Cardiac septum (tissue), 1 donor: ENCODE results near the gene CYP27C1. TPM values are rescaled to one million over a fixed set of nuclear protein-coding genes. Genes with fewer than 3 reads are reported as not detected.
"Not testable (repeated sequence)": the region's sequence is repeated elsewhere in the genome, so short reads cannot be mapped to it uniquely, and the experiment has no call there.

Source experiments
- DNase-seq: peaks from one replicate; pipeline ENCODE4 v3.0.0-alpha.2; 2020; ENCODE audit warnings: low spot score
- intact Hi-C: fragments of 100-400 bp; cut with DNase I; formaldehyde crosslinking; loops from one replicate; pipeline ENCODE4 v1.14.0; 2022
- total RNA-seq: library from RNA; stranded (reverse); fragmentation: NEBNext Ultra II Directional; extraction: Animal tissue kit (Norgen Biotek cat#: 25700); gene quantifications from one replicate; pipeline ENCODE4 v1.2.1, GENCODE V29; 2021
- donor health status: DM: no; HTN: no; CAD: no.

The CYP27C1 gene
- total RNA-seq, 1 donor from 2014 or later: not detected

DNA sequence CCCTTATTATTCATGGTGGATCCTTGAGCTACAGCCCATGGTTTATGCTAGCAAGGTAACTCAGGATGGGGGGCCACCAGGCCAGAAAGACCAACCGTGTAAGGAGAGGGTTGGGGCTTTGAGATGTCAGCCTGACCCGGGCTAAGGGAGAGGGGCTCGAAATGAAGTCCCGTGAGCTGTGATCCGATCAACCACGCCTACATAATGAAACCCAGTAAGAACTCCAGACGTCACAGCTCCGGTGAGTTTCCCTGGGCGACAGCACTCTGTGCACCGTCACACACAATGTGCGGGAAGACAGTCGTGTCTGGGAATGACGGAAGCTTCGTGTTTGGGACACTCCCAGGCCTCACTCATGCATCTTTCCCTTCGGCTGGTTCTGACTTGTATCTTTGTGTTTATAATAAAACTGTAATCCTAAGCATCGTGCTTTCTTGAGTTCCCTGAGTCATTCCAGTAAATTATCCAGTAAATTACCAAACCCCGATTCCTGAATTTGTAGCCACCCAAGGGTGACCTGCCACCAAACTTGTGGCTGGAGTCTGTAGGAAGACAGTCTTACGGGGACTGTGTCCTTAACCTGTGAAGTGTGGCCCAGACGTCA is 44.2 kb downstream of the CYP27C1 start:
- intact Hi-C loops: no loop called here
- DNase-seq: peak; percentile 56

DNA sequence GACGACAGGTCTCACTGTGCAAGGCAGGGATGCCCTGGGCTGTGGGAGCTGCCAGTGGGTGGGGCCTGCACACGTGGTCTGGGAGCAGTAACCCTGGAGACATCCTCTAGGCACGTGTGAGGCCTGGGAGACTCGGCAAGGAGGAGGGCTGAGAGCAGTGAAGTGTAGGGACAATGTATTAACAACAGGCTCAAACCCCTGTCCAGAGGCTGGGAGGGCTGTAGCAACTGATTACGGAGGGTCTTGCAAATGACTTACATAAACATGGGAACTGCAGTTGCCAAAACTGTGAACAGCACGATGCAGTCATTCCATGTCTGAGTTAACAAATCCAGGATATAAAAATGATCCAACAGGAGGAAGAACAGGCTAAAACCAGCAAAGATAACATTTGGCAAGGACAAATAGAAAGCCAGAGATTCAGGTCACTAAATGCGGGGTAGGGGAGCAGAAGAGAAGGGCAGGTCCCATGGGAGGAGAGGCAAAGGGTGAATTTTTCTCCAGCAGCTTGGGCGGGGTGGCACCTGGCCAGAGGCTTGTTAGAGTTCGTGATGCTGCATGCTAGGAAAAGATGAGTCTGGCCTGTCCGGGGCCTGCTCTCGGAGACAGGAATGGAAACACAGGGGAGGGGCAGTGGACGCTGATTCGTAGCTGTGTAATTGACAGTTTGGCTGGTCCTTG is 44.9 kb downstream of the CYP27C1 start:
- DNase-seq: peak; percentile 73
- intact Hi-C loops: no loop called here

DNA sequence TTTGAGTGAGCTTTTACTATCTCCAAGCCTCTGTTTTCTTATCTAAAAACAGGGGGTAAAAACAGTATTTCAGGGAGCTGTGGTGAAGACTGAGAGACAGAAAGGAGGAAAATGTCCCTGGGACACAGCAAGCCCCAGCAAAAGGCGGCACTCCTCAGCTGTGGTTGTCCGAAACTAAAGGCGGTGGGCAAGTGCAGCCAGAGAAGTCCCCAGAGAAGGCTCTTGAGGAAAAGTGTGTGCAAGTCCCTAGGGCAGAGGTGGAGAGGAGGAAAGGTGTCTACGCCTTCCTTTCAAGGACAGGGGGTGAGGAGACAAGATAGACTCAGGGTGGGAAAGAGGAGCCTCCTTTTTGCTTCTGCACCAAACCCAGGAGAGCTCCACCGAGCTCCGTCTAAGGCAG is 45.5 kb downstream of the CYP27C1 start:
- intact Hi-C loops: no loop called here
- peak; percentile 15 for DNase-seq

DNA sequence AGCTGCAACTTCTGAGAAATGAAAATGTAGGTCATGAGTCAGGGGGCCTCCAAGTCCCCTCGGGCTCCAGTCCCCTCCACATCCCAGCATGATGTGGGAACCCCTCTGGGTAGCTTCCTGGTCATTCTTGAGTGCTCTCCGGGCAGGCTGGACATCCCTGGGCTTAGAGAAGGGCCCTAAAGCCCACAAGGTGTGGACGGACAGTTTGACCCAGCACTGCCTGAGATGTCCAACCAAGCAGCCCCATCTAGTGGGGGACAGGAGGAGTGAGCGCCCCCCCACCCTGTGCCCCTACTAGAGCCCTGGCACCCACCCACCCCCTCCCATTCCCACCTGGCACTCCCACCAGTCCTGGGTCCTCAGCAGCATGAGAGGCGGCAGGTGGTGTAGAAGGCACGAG is 46.0 kb downstream of the CYP27C1 start:
- intact Hi-C loops: no loop called here
- DNase-seq: peak; percentile 60

DNA sequence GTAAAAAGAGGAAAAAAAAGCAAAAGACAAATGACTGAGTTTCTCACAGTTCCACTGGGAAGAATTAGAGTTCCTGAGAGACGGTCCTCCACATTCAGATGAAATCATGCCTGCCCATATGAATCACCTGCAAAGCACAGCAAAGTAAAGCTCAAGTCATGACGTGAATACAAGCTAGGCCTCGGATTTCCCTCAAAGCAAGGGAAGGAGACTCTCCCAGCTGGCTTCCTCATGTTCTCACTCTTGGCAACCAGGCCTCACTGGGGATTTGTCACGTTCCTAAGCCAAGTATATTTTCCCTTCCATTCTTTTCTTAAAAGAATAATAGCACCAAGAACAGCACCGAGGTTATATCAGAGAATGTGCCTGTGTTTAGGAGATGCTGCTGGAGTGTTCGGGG is 47.0 kb downstream of the CYP27C1 start:
- intact Hi-C loops: no loop called here
- DNase-seq: peak; percentile 74

DNA sequence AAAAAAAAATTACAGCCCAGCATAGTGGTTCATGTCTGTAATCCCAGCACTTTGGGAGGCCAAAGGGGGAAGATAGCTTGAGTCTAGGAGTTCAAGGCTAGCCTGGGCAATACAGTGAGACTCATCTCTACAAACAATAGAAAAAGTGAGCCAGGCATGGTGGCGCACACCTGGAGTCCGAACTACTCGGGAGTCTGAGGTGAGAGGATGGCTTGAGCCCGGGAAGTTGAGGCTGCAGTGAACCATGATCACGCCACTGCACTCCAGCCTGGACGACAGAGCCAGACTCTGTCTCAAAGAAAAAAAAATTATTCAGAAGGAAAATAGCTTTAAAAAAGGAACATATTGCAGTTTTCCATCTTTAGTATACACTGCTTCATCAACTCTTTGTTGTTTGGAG is 47.8 kb downstream of the CYP27C1 start:
- peak; percentile 7 for DNase-seq
- intact Hi-C loops: no loop called here

DNA sequence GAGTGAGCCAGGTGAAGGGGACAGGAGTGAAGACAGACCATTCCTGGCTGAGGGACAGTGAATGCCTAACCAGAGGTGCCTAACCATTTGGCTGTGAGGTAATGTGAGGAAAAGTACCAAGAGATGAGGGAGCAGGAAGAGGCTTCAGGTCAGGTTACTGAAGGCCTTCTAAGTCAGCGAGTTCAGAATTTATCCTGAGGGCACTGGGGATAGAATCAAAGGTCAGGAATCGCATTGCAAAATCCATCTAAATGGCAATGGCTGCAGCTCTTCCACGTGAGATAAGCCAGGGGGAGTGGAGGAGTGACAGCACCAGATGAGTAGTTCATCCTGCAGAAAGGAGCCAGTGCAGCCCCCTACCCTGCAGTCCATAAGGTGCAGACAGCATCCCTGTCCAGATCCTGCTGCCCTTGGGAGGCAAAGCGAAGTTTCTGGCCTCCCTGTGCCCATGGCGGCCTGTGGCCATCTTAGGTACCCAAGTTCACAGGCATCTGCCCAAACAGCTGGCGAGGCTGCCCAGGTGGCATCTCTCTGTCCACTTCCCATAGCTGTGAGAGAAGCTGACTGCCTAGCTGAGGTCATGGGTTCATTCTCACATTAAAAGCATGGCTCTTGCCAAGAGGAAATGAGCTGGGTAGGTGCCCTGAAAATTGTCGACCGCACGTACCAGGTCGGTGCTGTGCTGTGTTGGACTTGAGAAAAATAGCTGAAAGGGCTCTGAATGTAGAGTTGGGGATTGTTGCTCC is 49.5 kb downstream of the CYP27C1 start:
- peak; percentile 67 for DNase-seq
- intact Hi-C loops: no loop called here

DNA sequence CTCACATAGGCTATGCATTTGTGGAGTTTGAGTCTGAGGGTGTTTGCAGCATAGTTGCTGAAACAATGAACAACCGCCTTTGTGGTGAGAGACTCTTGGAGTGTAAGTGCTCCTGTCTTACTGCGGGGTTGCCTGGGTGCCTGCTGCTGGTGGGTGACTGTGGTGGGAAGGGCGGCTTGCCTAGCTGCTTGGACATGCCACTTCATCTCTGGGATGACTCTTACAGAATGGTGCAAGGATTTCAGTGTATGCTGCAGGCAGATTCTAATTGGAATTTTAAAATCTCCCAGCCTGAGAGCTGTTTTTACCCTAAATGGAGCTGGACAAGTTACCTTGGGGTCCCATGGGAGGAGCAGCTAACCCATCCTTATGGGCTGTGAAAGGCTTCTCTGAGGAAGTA is 50.1 kb downstream of the CYP27C1 start:
- DNase-seq: no peak
- intact Hi-C loops: no loop called here

DNA sequence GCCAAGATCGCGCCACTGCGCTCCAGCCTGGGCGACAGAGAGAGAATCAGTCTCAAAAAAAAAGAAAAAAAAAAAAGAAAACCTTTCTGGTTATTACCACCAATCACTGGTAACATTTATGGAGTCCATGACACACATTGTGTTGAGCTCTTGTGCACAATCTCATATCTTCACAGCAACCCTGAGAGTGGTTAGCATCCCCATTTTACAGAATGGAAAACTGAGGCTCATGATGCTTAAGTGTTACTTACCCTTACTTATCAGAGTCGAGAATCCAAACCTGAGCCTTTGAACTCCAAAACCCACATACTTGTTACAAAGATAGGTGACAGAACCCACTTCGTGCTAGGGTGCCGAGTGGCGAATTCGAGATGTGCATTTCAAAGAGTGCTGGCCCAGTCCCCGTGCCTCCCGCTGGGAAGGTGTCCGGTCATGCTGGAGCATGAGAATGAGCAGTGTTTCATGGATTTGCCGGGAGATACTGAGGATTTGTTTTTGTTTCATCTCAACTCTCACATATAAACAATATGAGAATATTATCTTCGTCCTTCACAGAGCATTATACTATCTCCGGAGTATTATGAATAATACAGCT is 50.9 kb downstream of the CYP27C1 start:
- intact Hi-C loops: no loop called here
- peak; percentile 66 for DNase-seq

DNA sequence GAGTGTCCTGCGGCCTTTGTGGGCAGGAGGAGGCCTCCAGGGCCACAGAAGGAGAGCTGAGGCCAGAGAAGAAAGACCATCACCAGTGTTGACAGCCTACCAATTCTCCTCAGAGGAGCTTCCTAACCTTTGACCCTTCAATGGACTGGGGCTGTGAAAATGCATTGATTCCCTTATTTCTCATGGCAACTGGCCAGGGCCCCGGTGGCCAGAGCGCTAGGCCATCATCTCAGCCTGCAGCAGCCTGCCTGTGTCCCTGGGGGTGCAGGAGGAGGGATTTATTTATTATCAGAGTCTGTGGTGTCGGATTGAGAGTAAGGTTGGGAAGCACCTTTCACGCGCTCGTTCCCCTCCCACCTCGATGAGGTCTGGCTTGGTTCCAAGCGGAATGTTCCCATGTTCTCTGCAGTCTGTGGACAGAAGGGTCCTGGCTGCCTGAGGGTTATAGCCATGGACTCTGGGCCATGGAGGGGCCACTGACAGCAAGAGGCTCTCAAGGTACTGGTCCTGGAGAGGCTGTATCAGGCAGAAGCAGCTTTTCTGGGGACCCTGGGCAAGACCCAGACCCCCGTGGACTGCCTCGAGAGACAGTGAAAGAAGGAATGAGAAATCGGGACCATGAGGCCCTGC is 53.8 kb downstream of the CYP27C1 start:
- DNase-seq: peak; percentile 60
- intact Hi-C loops: no loop called here

DNA sequence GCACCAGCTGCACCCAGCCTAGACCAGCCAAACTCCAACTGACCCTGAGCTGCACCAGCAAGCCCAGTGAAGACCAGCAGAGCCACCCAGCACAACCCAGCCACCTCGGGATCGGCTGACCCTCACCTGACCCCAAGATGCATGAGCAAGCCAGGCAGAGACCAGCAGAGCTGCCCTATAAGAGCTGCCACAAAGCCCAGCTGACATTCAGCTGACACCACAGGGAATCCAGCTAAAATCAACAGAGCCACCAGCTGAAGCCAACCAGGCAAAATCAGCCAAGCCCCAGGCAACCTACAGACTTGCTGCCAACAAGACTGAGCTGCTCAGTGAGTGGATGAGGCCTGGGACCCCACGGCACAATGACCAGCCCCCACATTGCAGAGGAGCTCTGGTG is 54.6 kb downstream of the CYP27C1 start:
- intact Hi-C loops: no loop called here
- peak; percentile 54 for DNase-seq

DNA sequence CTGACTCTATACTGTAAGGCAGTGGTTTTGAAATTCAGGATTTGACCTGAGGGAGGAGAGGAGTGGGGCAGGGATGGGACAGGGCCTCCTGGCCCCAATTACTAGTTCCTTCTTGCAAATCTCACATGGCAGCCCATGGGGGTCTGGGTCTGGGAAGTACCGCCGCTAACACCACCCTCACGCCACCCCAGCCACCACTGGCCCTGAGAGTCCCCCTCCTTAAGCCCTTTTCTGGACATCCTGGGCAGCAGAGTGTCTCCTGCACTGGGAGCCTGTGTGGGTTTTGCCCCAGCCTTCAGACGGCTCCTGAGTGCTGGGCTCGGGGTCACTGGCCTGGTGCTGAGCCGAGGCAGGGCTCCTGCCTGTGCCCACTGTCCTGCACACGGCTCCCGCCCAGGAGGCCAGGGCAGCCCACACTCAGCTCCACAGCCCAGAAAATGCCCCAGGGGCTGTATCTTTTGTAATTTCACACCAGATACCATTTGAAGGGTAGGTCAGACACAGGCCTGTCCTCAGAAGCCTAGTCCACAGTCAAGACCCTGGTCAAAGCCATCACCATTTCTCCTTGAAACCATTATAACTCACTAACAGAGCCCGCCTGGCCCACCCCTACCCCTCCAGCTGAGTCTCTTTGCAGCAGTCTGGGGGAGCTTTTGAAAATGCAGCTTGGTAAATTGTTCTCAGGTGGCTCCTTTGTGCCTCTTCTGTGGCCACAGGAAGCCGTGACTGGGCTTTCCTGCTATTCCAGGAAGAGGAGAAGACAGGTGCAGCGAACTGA is 55.1 kb downstream of the CYP27C1 start:
- intact Hi-C loops: no loop called here

DNA sequence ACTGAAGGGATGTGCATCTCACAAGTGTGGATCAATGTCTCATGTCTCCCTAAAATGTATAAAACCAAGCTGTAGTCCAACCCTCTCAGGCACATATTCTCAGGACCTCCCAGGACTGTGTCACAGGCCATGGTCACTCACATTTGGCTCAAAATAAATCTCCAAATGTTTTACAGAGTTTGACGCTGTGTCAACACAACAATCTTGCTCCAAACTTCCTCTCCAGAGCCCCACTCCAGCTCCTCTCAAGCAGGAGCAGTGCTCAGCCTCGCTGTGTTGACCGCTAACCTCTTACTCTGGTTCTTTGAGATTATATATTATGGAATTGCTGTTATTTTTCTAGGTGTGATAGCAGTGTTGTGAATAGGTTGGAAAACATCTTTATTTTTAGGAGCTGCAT is 56.2 kb downstream of the CYP27C1 start:
- intact Hi-C loops: no loop called here
- peak; percentile 5 for DNase-seq

More for the DNA sequence above, 55.1 kb downstream of the CYP27C1 start:
- DNase-seq: peak; percentile 58

DNA sequence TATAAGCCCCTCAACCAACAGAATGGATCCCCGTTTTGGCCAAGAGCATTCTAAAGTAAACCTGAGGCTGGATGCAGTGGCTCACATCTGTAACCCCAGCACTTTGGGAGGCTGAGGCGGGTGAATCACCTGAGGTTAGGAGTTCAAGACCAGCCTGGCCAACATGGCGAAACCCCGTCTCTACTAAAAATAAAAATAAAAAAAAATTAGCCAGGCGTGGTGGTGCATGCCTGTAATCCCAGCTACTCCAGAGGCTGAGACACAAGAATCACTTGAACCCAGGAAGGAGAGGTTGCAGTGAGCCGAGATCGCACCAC is 57.1 kb downstream of the CYP27C1 start:
- DNase-seq, intact Hi-C loops: not testable (repeated sequence)

DNA sequence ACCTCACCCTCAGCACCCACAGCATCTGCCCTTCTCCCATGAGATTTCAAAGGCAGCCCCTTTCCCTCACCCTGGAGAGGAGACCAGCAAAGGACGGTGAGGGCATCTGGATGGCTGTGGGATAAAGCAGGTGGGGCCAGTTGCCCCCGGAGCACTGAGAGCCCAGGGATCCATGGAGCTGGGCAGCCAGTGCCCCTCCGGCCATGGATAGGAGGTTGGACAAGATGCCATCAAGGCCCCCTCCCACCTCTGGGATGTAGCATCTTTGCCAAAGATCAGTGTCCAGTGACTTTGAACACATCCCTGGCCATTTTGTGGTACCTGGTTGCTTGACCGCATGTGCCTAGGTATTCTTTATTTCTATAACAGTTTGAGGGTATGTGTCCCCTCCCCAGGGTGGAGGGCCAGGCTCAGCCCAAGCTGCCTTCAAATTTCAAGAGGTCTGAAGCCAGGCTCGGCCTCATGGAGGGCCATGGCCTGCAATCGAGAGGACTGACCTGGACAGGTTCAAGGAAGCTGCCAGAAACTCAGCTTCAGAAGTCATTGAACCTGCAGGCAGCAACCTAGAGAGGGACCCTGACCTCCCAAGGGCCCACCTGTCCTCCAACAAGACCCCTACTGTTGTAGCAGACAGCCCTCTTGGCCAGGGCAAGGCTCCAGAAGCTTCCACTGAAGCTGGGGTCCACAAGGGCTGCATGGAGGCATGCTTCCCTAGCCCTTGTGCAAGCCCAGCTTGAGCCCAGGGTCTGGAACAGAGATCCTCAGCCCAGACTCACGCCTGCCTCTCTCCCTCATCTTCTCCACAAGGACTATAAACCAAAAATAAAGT is 57.6 kb downstream of the CYP27C1 start:
- no peak for DNase-seq
- intact Hi-C loops: no loop called here

DNA sequence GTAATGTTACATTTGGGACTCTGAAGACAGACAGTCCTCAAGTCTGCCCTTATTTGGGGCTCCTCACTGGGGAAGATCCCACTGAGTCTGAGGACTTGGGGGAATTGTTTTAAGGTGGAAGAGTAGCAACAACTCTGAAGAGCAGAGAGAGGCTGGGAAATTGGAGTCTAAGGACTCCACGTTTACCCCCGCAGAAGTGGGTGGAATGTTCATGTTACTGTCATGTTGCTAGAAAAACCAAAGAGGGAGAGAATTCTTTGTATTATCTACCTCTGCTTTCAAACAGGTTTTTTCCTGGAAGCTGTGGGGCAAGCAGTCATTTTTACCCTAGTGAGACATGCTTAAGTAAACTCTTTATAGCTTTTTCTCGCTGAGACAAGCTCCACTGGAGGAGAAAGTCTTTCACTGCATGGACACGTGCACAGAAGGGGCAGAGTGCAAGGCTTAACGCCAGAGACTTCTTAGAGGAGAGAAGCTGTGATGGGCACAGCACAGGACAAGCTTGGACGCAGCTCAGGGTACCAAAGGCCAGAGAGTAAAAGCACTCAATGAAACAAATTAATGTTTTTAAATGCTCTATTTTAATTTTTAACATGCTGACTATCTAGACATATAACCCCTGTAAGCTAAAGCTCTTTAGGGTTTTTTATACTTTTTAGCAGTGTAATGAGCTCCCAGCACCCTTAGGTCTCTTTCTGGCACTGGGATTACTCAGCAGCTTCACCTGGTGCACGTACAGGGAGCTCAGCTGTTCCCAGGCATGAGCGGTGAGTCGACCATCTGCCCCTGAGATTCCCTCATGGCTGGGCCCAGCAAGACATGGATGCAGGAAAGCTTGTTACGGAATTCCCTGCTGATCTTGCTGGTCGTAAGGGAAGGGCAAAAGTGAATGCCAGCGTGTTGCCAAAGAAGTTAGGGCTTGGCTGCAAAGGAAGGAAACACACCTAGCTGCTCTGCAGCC is 58.6 kb downstream of the CYP27C1 start:
- no peak for DNase-seq
- intact Hi-C loops: no loop called here

DNA sequence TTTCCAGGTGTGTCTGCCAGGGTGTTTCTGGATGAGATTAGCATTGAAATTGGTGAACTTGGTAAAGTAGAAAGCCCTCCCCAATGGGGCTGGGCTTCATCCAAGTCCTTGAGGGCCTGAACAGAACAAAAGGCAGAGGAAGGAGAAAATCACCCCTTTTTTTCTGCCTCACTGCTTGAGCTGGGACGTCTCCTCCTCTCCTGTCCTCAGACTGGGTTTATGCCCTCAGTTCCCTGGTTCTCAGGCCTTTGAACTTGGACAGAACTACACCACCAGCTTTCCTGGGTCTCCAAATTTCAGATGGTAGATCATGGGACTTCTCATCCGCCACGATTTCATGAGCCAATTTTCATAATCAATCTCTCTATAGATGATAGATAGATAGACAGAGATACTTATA is 59.4 kb downstream of the CYP27C1 start:
- intact Hi-C loops: no loop called here
- DNase-seq: no peak

DNA sequence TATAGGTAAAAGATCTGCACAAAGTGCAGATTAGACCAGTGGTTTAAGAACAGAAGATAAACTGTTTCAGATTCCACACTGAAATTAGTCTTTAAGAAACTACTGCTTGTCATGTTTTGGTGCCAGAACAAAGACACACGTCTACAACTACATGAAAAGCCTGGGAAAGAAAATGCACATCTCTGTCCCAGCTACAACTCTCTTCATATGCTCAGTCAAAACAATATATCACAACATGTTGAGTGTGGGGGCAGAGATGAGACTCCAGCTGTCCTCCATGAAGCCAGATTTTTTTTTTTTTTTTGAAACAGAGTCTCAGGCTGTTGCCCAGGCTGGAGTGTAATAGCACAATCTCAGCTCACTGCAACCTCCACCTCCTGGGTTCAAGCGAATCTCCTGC is 60.6 kb downstream of the CYP27C1 start:
- no peak for DNase-seq
- intact Hi-C loops: no loop called here
